NCI-H187 (cell line): ENCODE measurements around the gene BCAS1.

Experiments used
- DNase-seq, 2 experiments: peaks; one replicate each; lab custom pipeline; 2025; lab: John Stamatoyannopoulos, UW

Gene BCAS1

DNA sequence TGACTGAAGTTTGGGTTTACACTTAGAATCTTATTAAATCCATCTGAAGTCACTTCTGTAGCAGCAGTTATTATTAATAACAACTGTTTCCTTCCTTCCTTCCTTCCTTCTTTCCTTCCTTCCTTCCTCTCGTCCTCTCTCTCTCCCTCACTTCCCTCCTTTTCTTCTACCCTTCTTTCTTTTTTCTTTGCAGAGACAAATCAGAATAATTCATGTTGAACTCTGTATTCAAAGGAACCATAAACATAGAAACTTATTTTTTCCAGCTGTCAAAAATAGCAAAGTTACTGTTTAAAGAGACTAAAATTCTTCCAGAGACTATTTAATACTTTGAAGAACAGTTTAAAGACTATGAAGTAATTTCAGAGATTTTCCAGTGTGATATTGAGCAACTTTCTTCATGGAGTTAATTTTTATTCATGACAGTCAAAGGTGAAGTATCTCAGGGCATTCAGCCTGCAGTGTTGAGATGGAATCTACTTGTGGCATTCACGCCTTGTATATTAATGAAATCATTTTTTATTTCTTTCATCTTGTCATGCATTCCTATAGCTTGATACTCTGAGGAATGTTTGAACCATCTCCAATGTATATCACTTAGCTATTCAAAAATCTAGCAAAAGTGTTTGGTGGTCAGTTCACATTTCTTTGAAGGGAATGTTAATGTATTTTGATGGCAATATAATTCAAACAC is 109.7 kb downstream of the BCAS1 start:
- DNase-seq: no peak

DNA sequence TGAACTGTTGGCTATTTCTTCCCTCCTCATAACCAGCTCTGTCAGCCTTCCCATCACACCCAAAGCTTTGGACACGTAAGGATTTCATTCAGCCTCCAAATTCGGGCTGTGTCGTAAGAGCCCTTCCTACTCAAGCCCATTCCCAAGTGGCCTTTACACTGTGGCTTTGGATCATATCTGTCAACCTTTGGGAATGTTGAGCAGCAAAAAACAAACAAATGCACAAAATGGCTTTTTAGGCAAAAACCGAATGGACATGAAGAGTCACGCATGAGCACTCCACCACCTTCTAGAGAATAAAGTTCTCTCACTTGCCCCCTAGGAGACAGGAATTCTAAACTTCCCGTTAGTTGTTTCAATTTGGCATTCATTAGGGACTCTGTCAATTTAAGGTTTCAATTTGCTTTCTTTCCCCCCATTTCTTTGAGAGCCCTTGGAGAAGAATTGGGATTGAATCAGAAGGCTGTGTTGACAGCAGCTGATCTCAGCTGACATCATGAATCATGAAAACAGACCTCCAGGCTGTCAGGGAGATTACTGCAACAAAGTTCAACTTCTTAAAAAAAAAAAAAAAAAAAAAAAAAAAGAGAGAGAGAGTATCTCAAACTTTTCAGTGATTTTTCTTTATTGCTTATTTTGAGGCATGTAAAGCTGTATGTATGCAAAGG is 110.3 kb downstream of the BCAS1 start:
- no peak for DNase-seq

DNA sequence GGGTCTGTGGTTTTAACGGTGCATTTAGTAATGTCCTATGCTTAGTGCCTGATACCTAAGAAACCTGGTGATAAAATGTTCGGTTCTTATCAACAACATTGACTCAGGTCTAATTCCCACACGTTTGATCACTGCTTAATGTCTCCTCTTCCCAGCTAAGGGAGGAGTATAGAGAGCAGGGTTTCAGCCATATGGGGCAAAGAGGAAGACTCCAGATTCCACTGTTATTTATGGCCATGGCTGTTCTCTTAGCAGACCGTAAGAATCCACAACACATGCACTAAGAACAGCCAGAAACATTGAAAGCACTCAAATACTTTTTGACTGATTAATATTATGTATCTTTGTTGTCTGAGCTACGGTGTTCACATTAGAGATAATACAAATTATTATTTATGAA is 112.1 kb downstream of the BCAS1 start:
- DNase-seq: no peak

DNA sequence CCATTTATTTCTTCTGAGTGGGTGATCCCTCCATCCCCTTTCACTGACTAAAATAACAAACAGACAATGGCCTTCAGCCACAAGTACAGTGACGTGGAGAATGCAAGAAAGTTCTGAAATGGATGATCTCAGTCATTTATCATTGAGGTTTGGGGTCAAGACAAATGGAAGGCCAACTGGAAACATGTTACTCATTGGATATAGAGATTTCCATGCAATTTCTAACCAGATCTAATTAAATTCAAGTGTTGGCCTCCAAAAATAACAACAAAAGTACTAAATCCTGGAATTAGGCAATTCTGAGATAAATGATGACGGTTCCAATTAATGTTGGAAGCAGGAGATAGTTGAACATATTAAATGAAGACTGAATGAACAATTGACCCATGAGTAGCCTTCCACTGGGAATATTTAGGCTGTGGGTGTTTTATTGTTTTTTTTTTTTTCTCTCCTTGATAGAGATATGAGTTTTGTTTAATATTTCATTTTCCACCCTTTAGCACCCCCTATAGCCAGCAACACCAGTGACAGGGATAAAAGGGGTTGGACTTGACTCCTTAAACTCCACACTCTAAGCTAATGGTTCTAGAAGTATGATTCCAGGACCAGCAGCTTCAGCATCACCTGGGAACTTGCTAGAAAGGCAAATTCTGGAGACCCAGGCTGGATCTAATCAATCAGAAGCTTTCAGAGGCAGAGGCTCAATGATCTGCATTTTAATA is 112.8 kb downstream of the BCAS1 start:
- DNase-seq: no peak

DNA sequence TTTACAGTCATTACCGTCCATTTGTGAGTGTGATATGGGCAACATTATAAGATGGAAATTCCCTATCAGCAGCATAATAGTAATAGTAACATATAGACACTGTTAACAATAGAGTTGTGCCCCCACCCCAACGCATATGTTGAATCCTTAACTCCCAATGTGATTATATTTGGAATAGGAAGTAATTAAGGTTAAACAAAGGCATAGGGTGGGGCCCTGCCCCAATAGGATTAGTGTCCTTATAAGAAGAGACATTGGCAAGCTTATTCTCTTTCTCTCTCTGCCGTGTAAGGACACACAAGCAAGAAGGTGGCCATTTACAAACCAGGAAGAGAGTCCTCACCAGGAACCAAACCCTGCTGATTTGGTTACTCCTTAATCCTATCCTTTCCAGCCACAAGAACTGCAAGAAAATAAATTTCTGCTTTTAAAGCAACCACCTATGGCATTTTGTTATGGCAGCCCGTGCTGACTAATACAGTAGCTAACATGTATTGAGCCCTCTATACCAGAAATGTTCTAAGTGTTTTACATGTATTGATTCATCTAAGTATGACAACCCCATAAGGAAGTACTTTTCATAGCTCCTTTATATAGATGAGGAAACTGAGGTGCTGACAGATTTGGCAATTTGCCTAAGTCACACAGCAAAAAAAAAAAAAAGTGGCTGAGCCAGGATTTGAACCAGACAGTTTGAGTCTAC is 114.2 kb downstream of the BCAS1 start:
- DNase-seq: no peak

DNA sequence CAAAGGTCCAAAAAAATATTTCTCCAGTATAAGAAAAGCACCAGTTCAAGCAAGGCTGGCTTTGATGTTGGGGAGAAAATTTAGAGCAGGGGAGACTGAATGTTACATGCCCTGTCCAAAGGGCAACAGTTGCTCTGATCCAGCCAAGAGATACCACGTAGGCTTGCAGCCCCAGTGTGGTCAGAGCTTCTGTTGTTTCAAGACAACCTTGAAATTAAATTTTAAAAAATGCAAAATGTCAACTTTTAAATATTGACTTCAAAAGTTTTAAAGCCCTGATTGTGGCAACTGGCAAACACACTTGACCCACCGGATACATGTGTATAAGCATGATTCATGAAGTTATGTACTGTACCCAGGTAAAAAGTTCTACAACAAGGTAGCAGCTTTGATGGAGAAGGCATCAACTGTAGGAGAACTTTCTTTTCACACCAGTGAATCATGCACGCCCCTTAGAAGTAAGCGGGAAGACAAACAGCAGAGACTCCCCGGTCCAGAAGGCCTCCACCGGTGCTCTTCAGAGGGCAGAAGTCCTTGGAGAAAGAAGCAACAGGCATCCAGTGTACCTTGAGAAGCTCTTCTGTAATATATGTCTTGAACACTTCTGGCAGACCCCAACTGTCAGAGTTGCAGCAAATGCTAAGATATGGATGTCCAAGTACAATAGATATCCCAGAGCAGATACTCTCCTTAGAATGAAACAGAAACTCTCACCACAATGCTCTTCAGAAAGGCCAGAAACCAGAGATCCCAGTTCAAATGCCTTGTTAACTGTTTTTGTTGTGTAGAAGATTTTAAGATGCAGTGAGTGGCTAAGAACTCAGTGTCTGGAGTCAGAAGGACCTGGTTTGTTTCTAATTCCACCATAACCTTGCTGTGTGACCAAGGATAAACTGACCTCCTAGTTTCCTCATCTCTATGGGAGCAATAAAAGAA is 115.4 kb downstream of the BCAS1 start:
- DNase-seq: no peak

DNA sequence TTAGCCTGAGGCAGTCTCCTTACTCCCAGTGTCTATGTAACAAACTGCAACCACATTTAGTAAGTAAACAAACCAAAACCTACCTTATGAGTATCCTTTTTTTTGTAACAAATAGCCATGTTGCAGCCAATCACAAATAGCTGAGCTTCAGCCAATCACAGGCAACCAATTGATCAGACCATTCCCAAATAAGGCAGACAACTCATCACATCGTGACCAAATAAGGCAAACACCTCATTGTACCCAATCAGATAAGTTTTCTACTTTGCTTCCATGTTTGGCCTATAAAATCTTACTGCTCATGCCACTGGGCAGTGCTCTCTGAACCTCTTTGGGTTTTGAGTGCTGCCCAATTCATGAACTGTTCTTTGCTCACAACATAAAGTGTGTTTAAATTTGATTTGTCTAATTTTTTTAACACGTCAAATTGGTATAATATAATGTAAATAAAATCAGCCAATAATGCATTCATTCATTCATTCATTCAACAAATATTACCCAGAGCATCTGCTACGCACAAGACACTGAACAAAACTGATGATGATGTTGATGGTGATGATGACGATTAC is 117.8 kb downstream of the BCAS1 start:
- no peak for DNase-seq

DNA sequence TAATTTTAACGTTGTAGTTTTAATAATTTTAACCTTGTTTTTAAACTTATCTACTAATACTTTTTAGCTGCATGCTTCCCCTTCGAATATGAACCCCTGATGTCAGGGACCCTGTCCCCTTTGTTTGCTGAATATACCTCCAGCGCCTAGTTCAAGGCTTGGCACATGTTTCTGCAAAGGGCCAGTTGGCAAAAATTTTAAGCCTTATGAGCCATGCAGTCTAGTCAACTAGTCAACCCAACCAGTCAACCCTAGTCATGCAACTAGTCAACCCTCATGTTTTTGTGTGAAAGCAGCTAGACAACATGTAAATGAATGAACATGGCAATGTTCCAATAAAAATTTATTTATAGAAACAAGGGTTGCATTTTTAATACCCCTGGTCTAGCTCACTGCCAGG is 119.8 kb downstream of the BCAS1 start:
- no peak for DNase-seq

DNA sequence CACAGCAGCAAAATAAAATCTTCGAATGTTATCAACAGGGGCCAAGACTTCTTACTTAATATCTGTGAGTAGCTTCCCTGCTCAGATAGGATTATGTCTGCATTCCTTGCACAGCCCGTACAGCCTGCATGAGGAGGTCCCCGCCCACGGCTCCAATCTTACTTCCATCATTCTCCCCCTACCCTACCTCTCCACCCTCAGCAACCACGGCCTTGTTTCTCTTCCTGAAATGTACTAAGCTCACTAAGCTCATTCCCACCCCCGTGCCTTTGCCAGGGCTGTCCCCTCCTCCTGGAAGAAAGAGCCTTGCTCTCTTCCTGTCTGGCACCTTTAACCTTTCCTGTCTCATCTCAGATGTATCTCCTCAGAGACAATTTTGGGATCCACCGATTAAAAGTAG is 120.4 kb downstream of the BCAS1 start:
- DNase-seq: no peak

DNA sequence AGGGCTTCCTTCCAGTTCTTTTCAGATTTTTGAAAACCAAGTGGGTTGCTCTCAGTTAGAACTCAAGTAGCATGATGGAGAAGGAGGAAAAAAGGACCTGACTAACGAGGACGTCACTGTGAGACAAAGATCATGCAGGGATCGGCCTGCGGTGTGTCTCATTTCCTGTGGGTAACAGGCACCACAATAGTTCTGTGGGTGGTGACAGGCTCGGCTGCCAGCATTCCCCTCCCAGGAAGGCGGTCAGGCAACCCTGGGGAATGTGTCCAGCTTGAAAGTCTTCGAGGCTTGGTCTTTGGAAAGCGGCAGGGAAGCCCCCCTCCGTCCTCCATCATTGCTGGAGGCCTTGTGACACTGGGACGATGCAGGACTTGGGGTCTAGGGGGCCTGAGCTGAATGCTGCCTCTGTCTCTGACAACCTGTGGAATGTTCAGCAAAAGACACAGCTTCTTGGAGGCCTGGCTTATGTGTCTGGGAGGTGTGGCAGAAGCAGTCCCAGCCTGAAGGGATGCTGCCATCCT is 121.0 kb downstream of the BCAS1 start:
- DNase-seq: no peak

DNA sequence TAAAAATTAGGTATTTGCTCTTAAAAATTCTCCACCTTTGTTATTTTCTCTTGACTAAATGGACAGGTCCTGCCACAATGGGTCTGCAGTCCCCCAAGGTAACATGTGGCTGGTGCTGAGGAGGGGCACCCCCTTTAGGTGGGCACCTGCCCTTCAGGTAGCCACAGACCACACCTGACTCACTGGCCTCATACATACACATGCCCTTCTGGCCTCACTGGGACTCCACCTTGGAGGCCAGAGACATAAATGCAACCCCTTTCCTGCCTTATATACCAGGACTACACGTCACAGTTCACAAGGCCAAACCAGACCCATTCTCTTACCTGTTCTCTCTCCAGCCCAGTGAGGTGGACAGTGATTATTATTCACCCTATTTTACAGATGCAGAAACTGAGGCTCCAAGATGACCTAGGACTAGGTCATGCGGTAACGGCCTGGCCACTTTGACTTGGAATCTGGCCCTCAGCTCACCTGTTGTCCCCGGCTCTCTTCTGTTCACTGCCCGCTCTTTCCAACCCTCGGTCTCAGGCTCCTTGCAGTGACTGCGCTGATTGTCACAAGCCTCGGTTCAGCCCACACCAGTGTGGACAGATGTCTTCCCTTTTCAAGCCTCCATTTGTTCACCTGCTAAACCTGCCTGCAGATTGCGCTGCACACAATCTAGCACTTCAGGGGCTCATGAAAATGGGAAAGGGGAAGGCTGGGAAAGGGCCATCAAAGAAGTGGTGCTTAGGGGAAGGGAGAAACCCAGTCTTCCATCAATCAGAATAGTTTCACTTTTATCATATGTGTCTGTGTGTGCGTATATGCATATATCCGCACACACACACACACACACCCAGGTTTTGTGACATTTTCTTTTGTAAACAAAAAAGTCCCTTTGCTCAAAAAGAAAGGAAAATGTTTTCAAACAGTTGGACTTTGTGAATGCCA is 121.7 kb downstream of the BCAS1 start:
- DNase-seq: no peak

DNA sequence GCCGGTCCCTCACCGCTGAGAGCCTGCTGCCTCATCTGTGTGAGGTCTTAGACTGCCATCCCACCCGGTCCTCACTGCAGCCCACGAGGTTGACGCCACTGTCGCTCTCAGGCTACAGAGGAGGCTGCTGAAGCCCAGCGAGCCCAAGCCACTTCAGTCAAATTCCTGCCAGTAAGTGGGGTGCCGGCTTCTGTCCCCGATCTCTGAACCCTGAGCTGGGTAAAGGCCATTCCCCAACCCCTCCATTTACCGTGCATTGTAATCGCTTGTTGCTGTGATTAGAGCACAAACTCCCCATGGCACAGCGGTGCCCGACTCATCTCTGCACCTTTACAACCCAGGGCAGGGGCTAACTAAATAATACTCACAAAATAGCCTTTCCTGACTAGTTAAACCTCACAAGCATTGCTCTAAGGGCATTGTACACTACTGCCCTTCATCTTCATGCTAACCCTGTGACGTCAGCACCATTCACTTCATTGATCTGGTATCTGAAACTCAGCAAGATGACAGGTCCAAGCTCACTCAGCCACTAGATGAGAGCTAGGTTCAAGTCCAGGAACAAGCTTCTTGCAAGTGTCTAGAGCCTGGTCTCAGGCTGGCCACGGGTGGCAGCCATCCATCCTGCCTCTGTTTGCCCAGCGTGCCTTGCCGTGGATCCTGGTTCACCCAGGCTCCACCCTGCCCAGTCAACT is 122.7 kb downstream of the BCAS1 start:
- DNase-seq: no peak

DNA sequence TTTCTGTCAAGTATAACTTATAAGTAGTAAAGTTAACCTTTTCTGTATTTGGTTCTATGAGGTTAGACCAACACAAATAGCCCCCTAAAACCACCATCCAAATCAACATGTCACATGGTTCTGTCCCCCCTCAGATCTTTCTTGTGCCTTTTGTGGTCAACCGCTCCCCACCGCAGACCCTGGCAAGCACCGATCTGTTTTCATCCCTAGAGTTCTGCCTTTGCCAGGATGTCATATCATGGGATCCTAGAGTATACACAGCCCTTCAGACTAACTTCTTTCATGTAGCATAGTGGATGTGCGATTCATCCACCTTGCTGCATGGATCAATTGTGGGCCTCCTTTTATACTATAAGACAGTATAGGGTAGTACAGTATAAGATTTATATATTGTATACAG is 124.3 kb downstream of the BCAS1 start:
- DNase-seq: no peak

DNA sequence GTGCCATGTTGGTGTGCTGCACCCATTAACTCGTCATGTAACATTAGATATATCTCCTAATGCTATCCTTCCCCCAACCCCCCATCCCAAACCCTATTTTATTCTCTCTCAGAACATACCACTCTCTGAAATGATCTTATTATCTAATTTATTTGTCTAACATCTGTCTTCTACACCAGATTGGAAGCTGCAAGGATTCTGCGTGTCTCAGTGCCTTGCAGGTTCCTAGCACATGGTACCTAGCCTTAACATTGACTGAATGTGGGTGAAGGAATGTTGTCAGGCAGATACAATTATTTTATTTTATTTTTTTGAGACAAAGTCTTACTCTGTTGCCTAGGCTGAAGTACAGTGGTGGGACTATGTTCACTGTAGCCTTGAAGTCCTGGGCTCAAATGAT is 124.9 kb downstream of the BCAS1 start:
- DNase-seq: no peak

DNA sequence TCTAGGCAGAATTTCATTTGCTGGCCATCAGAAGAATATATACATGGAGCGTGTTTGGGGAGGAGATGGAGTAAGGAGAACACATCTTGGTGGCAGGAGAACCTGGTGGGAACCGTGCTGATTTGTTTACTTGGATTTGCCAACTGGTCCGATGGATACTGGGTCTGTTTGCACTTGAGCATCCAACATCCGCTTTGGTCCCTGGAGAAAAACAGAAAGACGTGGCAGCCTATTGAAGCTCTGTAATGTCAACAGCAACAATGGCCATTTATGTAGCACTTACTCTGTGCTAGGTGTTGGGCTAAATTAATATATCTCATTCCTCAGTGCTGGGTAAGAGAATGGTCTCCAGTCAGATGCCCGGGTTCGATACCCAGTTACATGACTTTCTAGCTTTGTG is 125.6 kb downstream of the BCAS1 start:
- no peak for DNase-seq

DNA sequence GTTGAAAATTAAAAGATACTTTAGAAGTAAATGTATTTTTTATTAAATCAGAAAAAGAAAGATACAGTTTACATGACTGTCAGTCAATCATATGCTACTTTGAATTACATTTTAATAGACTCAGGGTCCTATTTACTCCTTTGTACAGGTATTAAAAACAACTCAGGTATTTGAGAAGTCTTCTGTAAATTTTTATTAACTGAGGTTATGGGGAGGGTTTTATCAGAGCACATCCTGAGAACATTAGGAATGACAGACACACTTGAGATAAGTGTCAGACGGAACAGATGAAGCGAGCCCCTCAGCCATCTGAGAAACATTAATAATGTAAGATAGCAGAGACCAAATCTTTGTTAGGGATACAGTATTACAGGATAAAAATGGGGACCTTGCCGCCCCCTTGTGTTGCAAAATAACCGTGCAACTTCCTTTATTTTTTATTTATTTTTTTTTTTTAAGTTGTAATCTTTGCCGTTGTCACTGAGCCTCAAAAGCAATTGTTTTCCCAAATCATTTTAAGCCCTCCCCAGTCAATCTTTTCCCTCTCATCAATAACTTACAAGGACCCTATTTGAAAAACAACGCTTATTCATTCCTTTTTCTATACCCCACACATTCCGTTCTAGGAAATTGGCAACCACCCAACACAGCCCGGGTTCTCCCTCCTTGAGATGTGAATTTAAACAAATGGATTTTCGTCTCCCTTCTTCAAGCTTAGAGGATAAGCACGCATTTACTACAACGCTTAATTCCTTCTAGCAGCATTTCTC is 126.7 kb downstream of the BCAS1 start:
- DNase-seq: no peak

DNA sequence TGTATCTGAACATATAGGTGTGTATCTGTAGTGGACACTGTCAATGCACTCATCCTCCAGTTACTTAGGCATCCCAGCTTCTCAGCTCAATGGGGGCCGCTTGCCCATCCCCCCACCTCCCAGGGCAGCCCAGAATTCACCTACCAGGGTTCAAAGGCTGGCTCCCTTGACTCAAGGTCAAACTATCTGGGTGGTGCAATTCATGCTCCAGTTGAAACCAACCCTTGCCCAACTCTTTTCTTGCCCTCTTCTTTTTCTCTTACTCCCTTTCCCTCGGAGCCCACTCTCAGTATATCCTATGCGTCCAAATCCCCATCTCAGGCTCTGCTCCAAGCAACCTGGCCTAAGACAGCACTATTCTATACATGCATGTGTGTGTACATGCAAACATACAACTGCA is 127.4 kb downstream of the BCAS1 start:
- no peak for DNase-seq

DNA sequence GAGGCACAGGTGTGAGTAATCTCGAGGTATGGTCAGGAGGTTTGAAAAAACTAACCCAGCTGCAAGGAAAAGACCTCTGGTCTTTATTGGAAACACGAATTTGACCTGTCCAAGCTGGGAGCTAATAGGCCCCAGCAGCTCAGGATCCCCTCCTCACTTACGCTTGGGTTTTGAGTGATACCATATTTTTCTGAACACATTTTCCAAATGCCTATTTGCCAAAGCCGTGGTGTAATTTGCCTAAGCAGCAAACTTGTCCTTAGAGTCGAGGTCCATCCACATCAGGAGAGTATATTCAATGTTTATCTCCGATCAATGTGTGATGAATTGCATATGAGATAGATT is 128.0 kb downstream of the BCAS1 start:
- DNase-seq: no peak
